Tibial artery (tissue), 4 donors: ENCODE results near the gene IL1RN.

ENCODE experiments used
- DNase-seq, 2 donors: peaks; one replicate each; pipeline ENCODE4 v3.0.0-alpha.2; 2019
- H3K27ac ChIP-seq, 2 donors: fragments of 200-600 bp; sonication (generic) in 1 of 2; 1 replicate in 1 of 2; 2 replicates in 1 of 2; pipeline ENCODE4 v1.5.1; 2018 to 2019; ENCODE audit warnings: mild to moderate bottlenecking in 1 of 2
- H3K27me3 ChIP-seq, 2 donors: fragments of 200-600 bp; sonication (generic) in 1 of 2; one replicate each; pipeline versions ENCODE4 v1.5.1 to v1.6.0; 2016 to 2019
- H3K36me3 ChIP-seq, 3 donors: fragments of 200-600 bp; sonication (generic) in 2 of 3; one replicate each; pipeline ENCODE4 v1.5.1; 2016 to 2019; ENCODE audit warnings: mild to moderate bottlenecking in 2 of 3
- H3K4me1 ChIP-seq, 4 donors: fragments of 200-600 bp; sonication (generic) in 2 of 4; 1 replicate in 3 of 4; 2 replicates in 1 of 4; pipeline ENCODE4 v1.5.1; 2016 to 2019
- H3K4me3 ChIP-seq, 2 donors: fragments of 200-600 bp; sonication (generic) in 1 of 2; 1 replicate in 1 of 2; 2 replicates in 1 of 2; pipeline ENCODE4 v1.5.1; 2018 to 2019; ENCODE audit warnings: mild to moderate bottlenecking in 2 of 2
- H3K9me3 ChIP-seq, 3 donors: fragments of 200-600 bp; sonication (generic) in 1 of 3; one replicate each; pipeline ENCODE4 v1.5.1; 2016 to 2019
- intact Hi-C: fragments of 100-400 bp; cut with DNase I; formaldehyde crosslinking; loops from one replicate; pipeline ENCODE4 v1.15.0; 2023; ENCODE audit warnings: low total_unique reads
- TF ChIP-seq, protein P1 (sequence below), 2 experiments: fragments of 200-600 bp in 1 of 2; fragments of 450-650 bp in 1 of 2; IDR thresholded peaks; one replicate each; pipeline ENCODE4 v1.5.1; 2017 to 2019; ENCODE audit warnings: antibody characterized with exemption in 2 of 2, mild to moderate bottlenecking in 1 of 2, moderate library complexity in 1 of 2

The IL1RN gene

DNA sequence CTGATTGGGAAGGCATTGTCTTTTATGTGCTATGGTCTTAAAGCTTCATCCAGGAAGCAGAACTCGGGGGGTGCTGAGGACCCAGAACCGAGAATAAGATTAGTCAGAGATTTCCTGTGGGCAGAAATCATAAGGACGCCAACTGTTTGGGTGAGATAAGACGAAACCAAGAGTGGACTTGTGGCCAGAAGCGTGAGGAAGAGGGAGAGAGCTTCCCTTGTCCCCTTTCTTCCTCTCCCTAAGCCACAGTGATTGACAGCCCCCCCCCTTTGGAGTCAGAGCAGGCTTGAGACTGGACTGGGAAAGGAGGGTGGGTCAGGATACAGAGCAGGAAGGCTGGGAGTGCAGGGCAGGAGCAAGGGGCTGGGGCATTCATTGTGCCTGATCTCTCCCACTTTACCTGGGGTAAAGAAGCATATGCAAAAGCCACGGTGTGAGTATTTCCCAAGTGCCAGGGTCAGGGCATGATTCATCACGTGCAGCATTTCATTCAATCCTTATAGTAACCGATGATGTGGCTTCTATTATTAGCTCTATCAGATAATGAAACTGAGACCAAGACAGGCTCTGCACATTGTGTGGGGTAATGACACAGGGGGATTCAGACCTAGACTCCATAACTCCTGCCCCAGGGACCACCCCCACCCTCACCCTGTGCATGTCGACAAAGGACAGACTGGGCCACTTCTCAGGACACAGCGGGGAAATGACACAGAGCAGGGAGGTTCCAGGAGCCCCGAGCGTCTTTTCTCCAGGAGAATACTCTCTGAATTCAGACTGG is 3.0 kb upstream of the IL1RN start:
- Histone ChIP-seq H3K27me3 (no peaks in the 10 kb centered on the region), H3K4me3 (no peak overlapping the region), H3K36me3 (no peaks in the 10 kb centered on the region), H3K4me1 (no peaks in the 10 kb centered on the region), H3K27ac (no peak overlapping the region), H3K9me3 (no peaks in the 10 kb centered on the region)
- no peak for DNase-seq
- intact Hi-C loops, result no loop called here
- TF ChIP-seq, protein P1, sequence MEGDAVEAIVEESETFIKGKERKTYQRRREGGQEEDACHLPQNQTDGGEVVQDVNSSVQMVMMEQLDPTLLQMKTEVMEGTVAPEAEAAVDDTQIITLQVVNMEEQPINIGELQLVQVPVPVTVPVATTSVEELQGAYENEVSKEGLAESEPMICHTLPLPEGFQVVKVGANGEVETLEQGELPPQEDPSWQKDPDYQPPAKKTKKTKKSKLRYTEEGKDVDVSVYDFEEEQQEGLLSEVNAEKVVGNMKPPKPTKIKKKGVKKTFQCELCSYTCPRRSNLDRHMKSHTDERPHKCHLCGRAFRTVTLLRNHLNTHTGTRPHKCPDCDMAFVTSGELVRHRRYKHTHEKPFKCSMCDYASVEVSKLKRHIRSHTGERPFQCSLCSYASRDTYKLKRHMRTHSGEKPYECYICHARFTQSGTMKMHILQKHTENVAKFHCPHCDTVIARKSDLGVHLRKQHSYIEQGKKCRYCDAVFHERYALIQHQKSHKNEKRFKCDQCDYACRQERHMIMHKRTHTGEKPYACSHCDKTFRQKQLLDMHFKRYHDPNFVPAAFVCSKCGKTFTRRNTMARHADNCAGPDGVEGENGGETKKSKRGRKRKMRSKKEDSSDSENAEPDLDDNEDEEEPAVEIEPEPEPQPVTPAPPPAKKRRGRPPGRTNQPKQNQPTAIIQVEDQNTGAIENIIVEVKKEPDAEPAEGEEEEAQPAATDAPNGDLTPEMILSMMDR (IDR thresholded peaks at IDR 0.05), result no peak

DNA sequence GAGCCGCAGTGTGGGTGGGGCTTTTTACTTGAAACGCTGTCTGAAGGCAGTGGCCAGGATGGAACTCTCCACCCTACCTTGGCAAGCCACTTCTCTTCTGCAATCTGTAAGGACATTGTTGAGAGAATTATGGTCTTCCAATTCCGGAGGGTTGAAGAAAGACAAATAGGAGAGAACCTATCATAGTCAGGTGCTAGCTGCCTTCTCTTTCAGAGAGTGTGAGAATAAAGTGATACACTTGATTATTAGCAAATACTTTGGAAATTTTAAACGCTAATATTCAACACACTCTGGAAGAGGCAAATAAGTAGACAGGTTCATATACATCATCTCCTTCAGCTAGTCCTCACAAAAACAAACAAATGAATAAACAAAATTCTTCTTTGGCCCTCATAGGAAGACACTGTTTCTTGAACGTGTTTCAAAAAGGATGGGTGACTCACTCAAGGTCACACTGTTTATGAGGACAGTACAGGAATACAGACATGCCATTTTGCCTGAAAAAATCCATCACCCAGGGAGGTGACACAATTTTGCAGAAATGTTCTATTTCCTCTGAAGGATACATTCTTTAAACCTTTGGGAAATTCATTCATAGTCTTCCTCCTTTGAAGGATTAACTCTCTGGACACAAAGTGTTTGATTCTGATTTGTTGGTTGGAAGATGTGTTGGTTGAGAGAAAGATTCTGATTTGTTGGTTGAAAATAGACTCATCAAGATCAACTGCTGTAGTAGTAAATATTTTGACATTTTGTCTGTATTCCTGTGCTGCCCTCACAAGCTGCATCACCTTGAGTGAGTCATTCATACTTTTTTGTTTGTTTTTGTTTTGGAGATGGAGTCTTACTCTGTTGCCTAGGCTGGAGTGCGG is 2.2 kb upstream of the IL1RN start:
- Histone ChIP-seq H3K36me3 (no peaks in the 10 kb centered on the region), H3K4me1 (no peaks in the 10 kb centered on the region), H3K27ac (no peak overlapping the region), H3K27me3 (no peaks in the 10 kb centered on the region), H3K9me3 (no peaks in the 10 kb centered on the region), H3K4me3 (no peak overlapping the region)
- no peak for DNase-seq
- TF ChIP-seq, protein P1 (IDR thresholded peaks at IDR 0.05), result no peak
- intact Hi-C loops, result no loop called here

DNA sequence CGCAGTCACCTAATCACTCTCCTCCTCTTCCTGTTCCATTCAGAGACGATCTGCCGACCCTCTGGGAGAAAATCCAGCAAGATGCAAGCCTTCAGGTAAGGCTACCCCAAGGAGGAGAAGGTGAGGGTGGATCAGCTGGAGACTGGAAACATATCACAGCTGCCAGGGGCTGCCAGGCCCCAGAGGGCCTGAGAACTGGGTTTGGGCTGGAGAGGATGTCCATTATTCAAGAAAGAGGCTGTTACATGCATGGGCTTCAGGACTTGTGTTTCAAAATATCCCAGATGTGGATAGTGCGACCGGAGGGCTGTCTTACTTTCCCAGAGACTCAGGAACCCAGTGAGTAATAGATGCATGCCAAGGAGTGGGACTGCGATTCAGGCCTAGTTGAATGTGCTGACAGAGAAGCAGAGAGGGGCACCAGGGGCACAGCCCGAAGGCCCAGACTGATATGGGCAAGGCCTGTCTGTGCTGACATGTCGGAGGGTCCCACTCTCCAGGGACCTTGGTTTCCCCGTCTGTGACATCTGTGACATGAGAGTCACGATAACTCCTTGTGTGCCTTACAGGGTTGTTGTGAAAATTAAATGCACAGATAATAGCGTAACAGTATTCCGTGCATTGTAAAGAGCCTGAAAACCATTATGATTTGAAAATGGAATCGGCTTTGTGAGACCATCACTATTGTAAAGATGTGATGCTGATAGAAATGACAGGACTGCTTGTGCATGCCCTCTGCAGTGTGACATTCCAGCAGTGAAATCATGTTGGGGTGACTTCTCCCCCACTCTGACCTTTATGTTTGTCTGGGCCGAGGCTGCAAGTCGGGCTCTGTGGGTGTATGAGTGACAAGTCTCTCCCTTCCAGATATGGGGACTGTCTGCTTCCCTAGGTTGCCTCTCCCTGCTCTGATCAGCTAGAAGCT is 510 bp downstream of the IL1RN start:
- TF ChIP-seq, protein P1 (IDR thresholded peaks at IDR 0.05), result no peak
- DNase-seq, result no peak
- intact Hi-C loops, result no loop called here
- Histone ChIP-seq H3K27me3 (no peaks in the 10 kb centered on the region), H3K27ac (no peak overlapping the region), H3K36me3 (no peaks in the 10 kb centered on the region), H3K9me3 (no peaks in the 10 kb centered on the region), H3K4me3 (no peak overlapping the region), H3K4me1 (no peaks in the 10 kb centered on the region)

- Histone ChIP-seq H3K4me1 (no peaks in the 10 kb centered on the region), H3K36me3 (no peaks in the 10 kb centered on the region), H3K9me3 (no peaks in the 10 kb centered on the region), H3K27me3 (no peaks in the 10 kb centered on the region), H3K27ac (no peak overlapping the region), H3K4me3 (no peak overlapping the region)
- intact Hi-C loops, result no loop called here
- TF ChIP-seq, protein P1 (IDR thresholded peaks at IDR 0.05), result no peak
- DNase-seq, result no peak
Measured at GRCh38 chr2:113129519-113130078, 2.2 kb downstream of the IL1RN start.
